Naive thymus-derived CD4-positive, alpha-beta T cell (primary cell): ENCODE data around the gene MFF. TPM values are rescaled to one million over a fixed set of nuclear protein-coding genes. Genes with fewer than 3 reads are reported as not detected.

Source experiments
- ATAC-seq: fragments of 150-1000 bp; cut with Tn5 transposase; 2 replicates; pipeline ENCODE4 v1.10.0; 2021; ENCODE audit warnings: mild to moderate bottlenecking, moderate library complexity
- CTCF ChIA-PET: fragments of 350-600 bp; sonication (Branson Sonifier 250); formaldehyde crosslinking; loops from one replicate; lab custom pipeline; 2021; ENCODE audit warnings: antibody characterized with exemption; lab: Charles Lee
- POLR2A ChIA-PET: fragments of 350-600 bp; sonication (Branson Sonifier 250); formaldehyde crosslinking; loops from one replicate; lab custom pipeline; 2021; ENCODE audit warnings: antibody characterized with exemption, inconsistent platforms; lab: Charles Lee
- DNase-seq, 9 donors: peaks; one replicate each; pipeline versions ENCODE4 v3.0.0 to v3.0.0-alpha.2; 2020 to 2022; ENCODE audit warnings: mixed read lengths in 1 of 9
- H3K27ac ChIP-seq: one replicate; pipeline ENCODE4 v1.7.0; 2013; ENCODE audit warnings: mild to moderate bottlenecking, low read depth, low read length, moderate library complexity
- H3K27me3 ChIP-seq, 2 donors: one replicate each; pipeline ENCODE4 v1.7.0; 2013; ENCODE audit warnings: low read length in 2 of 2, mild to moderate bottlenecking in 2 of 2, moderate library complexity in 2 of 2; ENCODE audit not compliant: control insufficient read depth in 2 of 2, insufficient read depth in 2 of 2
- H3K36me3 ChIP-seq, 3 experiments: 1 replicate in 2 of 3; 2 replicates in 1 of 3; pipeline ENCODE4 v1.7.0; 2013; ENCODE audit warnings: low read length in 3 of 3, mild to moderate bottlenecking in 3 of 3, moderate library complexity in 1 of 3; ENCODE audit not compliant: insufficient read depth in 3 of 3, control insufficient read depth in 2 of 3
- H3K4me1 ChIP-seq, 2 donors: one replicate each; pipeline ENCODE4 v1.7.0; 2013; ENCODE audit warnings: low read length in 2 of 2, mild to moderate bottlenecking in 2 of 2, moderate library complexity in 1 of 2; ENCODE audit not compliant: control insufficient read depth in 2 of 2, insufficient read depth in 2 of 2
- H3K4me3 ChIP-seq: 2 replicates; pipeline ENCODE4 v1.7.0; 2013; ENCODE audit warnings: mild to moderate bottlenecking, low read length
- H3K9me3 ChIP-seq, 3 experiments: 1 replicate in 2 of 3; 2 replicates in 1 of 3; pipeline ENCODE4 v1.7.0; 2013; ENCODE audit warnings: low read length in 3 of 3; ENCODE audit not compliant: control insufficient read depth in 2 of 3
- H3K27ac Mint-ChIP-seq, 9 donors: one replicate each; pipeline ENCODE4 v1.8.0; 2020 to 2022; ENCODE audit warnings: mixed read lengths in 9 of 9, mild to moderate bottlenecking in 8 of 9, moderate library complexity in 5 of 9, inconsistent platforms in 2 of 9
- H3K27me3 Mint-ChIP-seq, 5 donors: one replicate each; pipeline ENCODE4 v1.8.0; 2021 to 2022; ENCODE audit warnings: mixed read lengths in 5 of 5, mild to moderate bottlenecking in 1 of 5
- H3K36me3 Mint-ChIP-seq, 5 donors: one replicate each; pipeline ENCODE4 v1.8.0; 2020 to 2022; ENCODE audit warnings: mixed read lengths in 5 of 5, mild to moderate bottlenecking in 3 of 5, inconsistent platforms in 1 of 5
- H3K4me1 Mint-ChIP-seq, 7 donors: one replicate each; pipeline ENCODE4 v1.8.0; 2020 to 2022; ENCODE audit warnings: mixed read lengths in 7 of 7, mild to moderate bottlenecking in 3 of 7, inconsistent platforms in 1 of 7
- H3K4me3 Mint-ChIP-seq, 10 donors: one replicate each; pipeline ENCODE4 v1.8.0; 2020 to 2022; ENCODE audit warnings: mild to moderate bottlenecking in 10 of 10, mixed read lengths in 10 of 10, moderate library complexity in 6 of 10, inconsistent platforms in 2 of 10
- H3K9me3 Mint-ChIP-seq, 11 donors: one replicate each; pipeline ENCODE4 v1.8.0; 2020 to 2022; ENCODE audit warnings: mixed read lengths in 11 of 11, mild to moderate bottlenecking in 4 of 11, inconsistent platforms in 1 of 11, moderate library complexity in 1 of 11
- intact Hi-C, 2 donors: fragments of 100-400 bp; cut with micrococcal nuclease; formaldehyde crosslinking; loops; one replicate each; pipeline ENCODE4 v1.15.1; 2023
- polyA plus RNA-seq, 2 donors: library from polyadenylated mRNA; unstranded; fragments of 300-500 nt; fragmentation: Illumina TruSeq; gene quantifications; one replicate each; pipeline ENCODE4 v1.2.3, GENCODE V29; 2021
- total RNA-seq, 6 experiments: library from RNA in 5 of 6; stranded (reverse) in 5 of 6; gene quantifications; 1 replicate in 5 of 6; 2 replicates in 1 of 6; pipeline ENCODE4 v1.2.3 and lab custom pipeline; 2021 to 2026

Gene MFF
- total and polyA plus RNA-seq, 7 experiments from 2014 or later: 51.7 to 153 (median 63.1) TPM

GRCh38 chr2:227395556-227395955, 70.5 kb downstream of the MFF start:
- Histone ChIP-seq H3K9me3 (no peaks in the 10 kb centered on the region), H3K36me3 (no peaks in the 10 kb centered on the region), H3K4me3 (no peak overlapping the region), H3K27ac (no peak overlapping the region), H3K4me1 (no peaks in the 10 kb centered on the region), H3K27me3 (no peaks in the 10 kb centered on the region)
- no peak overlapping the region for H3K4me3 Mint-ChIP-seq
- no peaks in the 10 kb centered on the region for H3K36me3 Mint-ChIP-seq
- peaks cover 0 to 4% (median 0%) of the 10 kb centered on the region in 5 donors for H3K27me3 Mint-ChIP-seq
- POLR2A ChIA-PET: no interaction called here
- DNase-seq: no peak
- H3K9me3 Mint-ChIP-seq: peaks cover 0 to 2% (median 0%) of the 10 kb centered on the region in 11 donors
- no peak overlapping the region for H3K27ac Mint-ChIP-seq
- intact Hi-C loops: no loop called here
- CTCF ChIA-PET: no interaction called here
- no peak for ATAC-seq
- peaks cover 0 to 9% (median 8%) of the 10 kb centered on the region in 7 donors for H3K4me1 Mint-ChIP-seq

GRCh38 chr2:227397562-227397961, 72.5 kb downstream of the MFF start:
- H3K36me3 ChIP-seq: no peaks in the 10 kb centered on the region
- H3K4me1 Mint-ChIP-seq: peaks cover 0 to 15% (median 8%) of the 10 kb centered on the region in 7 donors
- H3K9me3 ChIP-seq: no peaks in the 10 kb centered on the region
- no peaks in the 10 kb centered on the region for H3K9me3 Mint-ChIP-seq
- H3K27me3 ChIP-seq: no peaks in the 10 kb centered on the region
- H3K4me1 ChIP-seq: no peaks in the 10 kb centered on the region
- no peak overlapping the region for H3K27ac ChIP-seq
- no peak overlapping the region for H3K4me3 ChIP-seq
- H3K4me3 Mint-ChIP-seq: no peak overlapping the region
- H3K36me3 Mint-ChIP-seq: no peaks in the 10 kb centered on the region
- H3K27ac Mint-ChIP-seq: peak overlapping the region in 1 of 9 donors; percentile 3
- DNase-seq (no peak), ATAC-seq (no peak)
- intact Hi-C loops: no loop called here
- peaks cover 0 to 4% (median 0%) of the 10 kb centered on the region in 5 donors for H3K27me3 Mint-ChIP-seq
- CTCF ChIA-PET: no interaction called here
- POLR2A ChIA-PET: no interaction called here

- no peaks in the 10 kb centered on the region for H3K4me1 ChIP-seq
- H3K36me3 Mint-ChIP-seq: no peaks in the 10 kb centered on the region
- no peak overlapping the region for H3K4me3 ChIP-seq
- H3K9me3 ChIP-seq: no peaks in the 10 kb centered on the region
- DNase-seq (no peak), ATAC-seq (no peak)
- no peak overlapping the region for H3K27ac Mint-ChIP-seq
- H3K27me3 Mint-ChIP-seq: peaks cover 0 to 4% (median 0%) of the 10 kb centered on the region in 5 donors
- no peaks in the 10 kb centered on the region for H3K36me3 ChIP-seq
- intact Hi-C loops: no loop called here
- CTCF ChIA-PET: no interaction called here
- H3K4me1 Mint-ChIP-seq: peaks cover 0 to 19% (median 8%) of the 10 kb centered on the region in 7 donors
- no peak overlapping the region for H3K4me3 Mint-ChIP-seq
- POLR2A ChIA-PET: no interaction called here
- no peaks in the 10 kb centered on the region for H3K9me3 Mint-ChIP-seq
- H3K27ac ChIP-seq: no peak overlapping the region
- H3K27me3 ChIP-seq: no peaks in the 10 kb centered on the region
Measured at GRCh38 chr2:227398684-227399670, 73.9 kb downstream of the MFF start.

- no peaks in the 10 kb centered on the region for H3K36me3 Mint-ChIP-seq
- Histone ChIP-seq H3K27me3 (no peaks in the 10 kb centered on the region), H3K9me3 (no peaks in the 10 kb centered on the region), H3K36me3 (no peaks in the 10 kb centered on the region), H3K4me3 (no peak overlapping the region), H3K4me1 (peaks cover 0 to 9% of the 10 kb centered on the region in 2 donors), H3K27ac (no peak overlapping the region)
- H3K4me1 Mint-ChIP-seq: peaks cover 10 to 39% (median 26%) of the 10 kb centered on the region in 7 donors
- ATAC-seq (no peak), DNase-seq (no peak)
- peak overlapping the region in 1 of 9 donors; percentile 47 for H3K27ac Mint-ChIP-seq
- ChIA-PET POLR2A (no interaction called here), CTCF (no interaction called here)
- no peaks in the 10 kb centered on the region for H3K9me3 Mint-ChIP-seq
- H3K4me3 Mint-ChIP-seq: no peak overlapping the region
- intact Hi-C loops: no loop called here
- H3K27me3 Mint-ChIP-seq: peaks cover 0 to 4% (median 0%) of the 10 kb centered on the region in 5 donors
Measured at GRCh38 chr2:227401550-227401949, 76.5 kb downstream of the MFF start.

DNA sequence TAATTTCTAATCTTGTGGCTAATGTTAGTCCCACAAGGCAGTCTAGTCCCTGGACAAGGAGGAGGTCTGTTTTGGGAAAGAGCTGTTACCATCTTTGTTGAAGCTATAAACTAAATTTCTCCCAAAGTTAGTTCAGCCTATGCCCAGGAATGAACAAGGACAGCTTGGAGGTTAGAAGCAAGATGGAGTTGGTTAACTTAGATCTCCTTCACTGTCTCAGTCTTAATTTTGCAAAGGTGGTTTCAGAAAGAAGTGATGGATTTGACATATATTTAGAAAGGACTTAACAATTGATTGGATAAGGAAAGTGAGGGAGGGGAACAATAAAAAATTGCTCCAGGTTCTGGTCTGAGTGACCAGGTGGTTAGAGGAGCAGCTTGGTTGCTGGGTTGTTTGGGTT, 77.3 kb downstream of the MFF start:
- no peaks in the 10 kb centered on the region for H3K9me3 ChIP-seq
- H3K4me1 Mint-ChIP-seq: peaks cover 10 to 38% (median 30%) of the 10 kb centered on the region in 7 donors
- ATAC-seq: no peak
- no peaks in the 10 kb centered on the region for H3K9me3 Mint-ChIP-seq
- intact Hi-C loops: no loop called here
- no peak overlapping the region for H3K27ac ChIP-seq
- ChIA-PET POLR2A (no interaction called here), CTCF (no interaction called here)
- H3K36me3 ChIP-seq: no peaks in the 10 kb centered on the region
- no peaks in the 10 kb centered on the region for H3K27me3 ChIP-seq
- H3K27me3 Mint-ChIP-seq: peaks cover 0 to 4% (median 0%) of the 10 kb centered on the region in 5 donors
- H3K4me3 ChIP-seq: no peak overlapping the region
- peak overlapping the region in 1 of 9 donors; percentile 25 for H3K27ac Mint-ChIP-seq
- H3K36me3 Mint-ChIP-seq: no peaks in the 10 kb centered on the region
- H3K4me3 Mint-ChIP-seq: no peak overlapping the region
- DNase-seq: no peak
- H3K4me1 ChIP-seq: peaks cover 0 to 9% of the 10 kb centered on the region in 2 donors

DNA sequence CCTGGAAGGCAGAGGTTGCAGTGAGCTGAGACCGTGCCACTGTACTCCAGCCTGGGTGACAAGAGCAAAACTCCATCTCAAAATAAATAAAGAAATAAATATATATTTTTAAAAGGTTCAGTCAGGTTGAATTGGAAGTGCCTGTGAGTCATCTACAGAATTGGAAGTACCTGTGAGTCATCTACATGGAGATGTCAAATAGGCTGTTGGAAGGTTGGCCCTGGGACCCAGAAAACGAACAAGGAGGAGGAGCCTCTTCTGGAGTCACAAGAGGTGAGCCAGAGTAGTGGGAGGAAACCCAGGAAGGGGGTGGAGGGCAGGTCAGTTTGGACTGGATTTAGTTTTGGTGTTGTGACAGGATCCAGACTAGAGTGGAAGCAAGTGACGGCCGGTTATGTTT, 77.9 kb downstream of the MFF start:
- Histone ChIP-seq H3K9me3 (no peaks in the 10 kb centered on the region), H3K4me3 (no peak overlapping the region), H3K27ac (no peak overlapping the region), H3K36me3 (no peaks in the 10 kb centered on the region), H3K4me1 (peaks cover 0 to 9% of the 10 kb centered on the region in 2 donors), H3K27me3 (no peaks in the 10 kb centered on the region)
- H3K4me3 Mint-ChIP-seq: no peak overlapping the region
- peaks cover 0 to 1% (median 0%) of the 10 kb centered on the region in 5 donors for H3K27me3 Mint-ChIP-seq
- no peak for ATAC-seq
- H3K36me3 Mint-ChIP-seq: no peaks in the 10 kb centered on the region
- DNase-seq: no peak
- intact Hi-C loops: no loop called here
- ChIA-PET POLR2A (no interaction called here), CTCF (no interaction called here)
- peaks cover 10 to 32% (median 24%) of the 10 kb centered on the region in 7 donors for H3K4me1 Mint-ChIP-seq
- no peaks in the 10 kb centered on the region for H3K9me3 Mint-ChIP-seq
- peak overlapping the region in 3 of 9 donors; percentile 12 to 67 (median 59) for H3K27ac Mint-ChIP-seq
